GM21619 (cell line): Measurements from ENCODE around the gene ABCA6.
"Not testable (repeated sequence)": the region's sequence is repeated elsewhere in the genome, so short reads cannot be mapped to it uniquely, and the experiment has no call there.

Experiments
- ATAC-seq: cut with Tn5 transposase; IDR thresholded peaks from one replicate; pipeline ENCODE4 v1.9.1; 2021; ENCODE audit not compliant: unreplicated experiment

ABCA6 gene

DNA sequence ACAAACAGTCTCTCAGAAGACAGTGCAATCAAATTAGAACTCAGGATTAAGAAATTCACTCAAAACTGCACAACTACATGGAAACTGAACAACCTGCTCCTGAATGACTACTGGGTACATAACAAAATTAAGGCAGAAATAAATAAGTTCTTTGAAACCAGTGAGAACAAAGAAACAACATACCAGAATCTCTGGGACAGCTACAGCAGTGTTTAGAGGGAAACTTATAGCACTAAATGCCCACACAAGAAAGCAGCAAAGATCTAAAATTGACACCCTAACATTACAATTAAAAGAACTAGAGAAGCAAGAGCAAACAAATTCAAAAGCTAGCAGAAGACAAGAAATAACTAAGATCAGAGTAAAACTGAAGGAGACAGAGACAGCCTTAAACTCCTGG, 68.3 kb downstream of the ABCA6 start:
- not testable (repeated sequence) for ATAC-seq

DNA sequence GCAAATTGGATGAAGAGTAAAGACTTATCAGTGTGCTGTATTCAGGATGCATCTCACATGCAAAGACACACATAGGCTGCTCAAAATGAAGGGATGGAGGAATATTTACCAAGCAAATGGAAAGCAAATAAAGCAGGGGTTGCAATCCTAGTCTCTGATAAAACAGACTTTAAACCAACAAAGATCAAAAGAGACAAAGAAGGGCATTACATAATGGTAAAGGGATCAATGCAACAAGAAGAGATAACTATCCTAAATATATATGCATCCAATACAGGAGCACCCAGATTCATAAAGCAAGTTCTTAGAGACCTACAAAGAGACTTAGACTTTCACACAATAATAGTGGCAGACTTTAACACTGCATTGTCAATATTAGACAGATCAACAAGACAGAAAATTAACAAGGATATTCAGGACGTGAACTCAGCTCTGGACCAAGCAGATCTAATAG, 68.9 kb downstream of the ABCA6 start:
- not testable (repeated sequence) for ATAC-seq

DNA sequence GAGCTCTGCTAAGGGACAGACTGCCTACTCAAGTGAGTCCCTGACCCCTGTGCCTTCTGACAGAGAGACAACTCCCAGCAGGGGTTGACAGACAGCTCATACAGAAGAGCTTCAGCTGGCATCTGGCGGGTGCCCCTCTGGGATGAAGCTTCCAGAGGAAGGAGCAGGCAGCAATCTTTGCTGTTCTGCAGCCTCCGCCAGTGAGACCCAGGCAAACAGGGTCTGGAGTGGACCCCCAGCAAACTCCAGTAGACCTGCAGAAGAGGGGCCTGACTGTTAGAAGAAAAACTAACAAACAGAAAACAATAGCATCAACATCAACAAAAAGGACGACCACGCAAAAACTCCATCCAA, 70.5 kb downstream of the ABCA6 start:
- ATAC-seq, result not testable (repeated sequence)

DNA sequence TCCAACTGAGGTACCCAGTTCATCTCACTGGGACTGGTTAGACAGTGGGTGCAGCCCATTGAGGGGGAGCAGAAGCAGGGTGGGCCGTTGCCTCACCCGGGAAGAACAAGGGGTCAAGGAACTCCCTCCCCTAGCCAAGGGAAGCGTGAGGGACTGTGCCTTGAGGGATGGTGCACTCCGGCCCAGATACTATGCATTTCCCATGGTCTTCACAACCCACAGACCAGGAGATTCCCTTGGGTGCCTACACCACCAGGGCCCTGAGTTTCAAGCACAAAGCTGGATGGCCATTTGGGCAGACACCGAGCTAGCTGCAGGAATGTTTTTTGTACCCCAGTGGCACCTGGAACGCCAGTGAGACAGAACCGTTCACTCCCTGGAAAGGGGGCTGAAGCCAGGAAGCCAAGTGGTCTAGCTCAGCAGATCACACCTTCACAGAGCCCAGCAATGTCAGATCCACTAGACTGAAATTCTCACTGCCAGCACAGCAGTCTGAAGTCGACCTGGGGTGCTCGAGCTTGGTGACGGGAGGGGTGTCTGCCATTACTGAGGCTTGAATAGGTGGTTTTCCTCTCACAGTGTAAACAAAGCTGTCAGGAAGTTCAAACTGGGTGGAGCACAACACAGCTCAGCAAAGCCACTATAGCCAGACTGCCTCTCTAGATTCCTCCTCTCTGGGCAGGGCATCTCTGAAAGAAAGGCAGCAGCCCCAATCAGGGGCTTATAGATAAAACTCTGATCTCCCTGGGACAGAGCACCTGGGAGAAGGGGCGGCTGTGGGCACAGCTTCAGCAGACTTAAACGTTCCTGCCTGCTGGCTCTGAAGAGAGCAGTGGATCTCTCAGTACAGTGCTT, 71.1 kb downstream of the ABCA6 start:
- ATAC-seq, result not testable (repeated sequence)

DNA sequence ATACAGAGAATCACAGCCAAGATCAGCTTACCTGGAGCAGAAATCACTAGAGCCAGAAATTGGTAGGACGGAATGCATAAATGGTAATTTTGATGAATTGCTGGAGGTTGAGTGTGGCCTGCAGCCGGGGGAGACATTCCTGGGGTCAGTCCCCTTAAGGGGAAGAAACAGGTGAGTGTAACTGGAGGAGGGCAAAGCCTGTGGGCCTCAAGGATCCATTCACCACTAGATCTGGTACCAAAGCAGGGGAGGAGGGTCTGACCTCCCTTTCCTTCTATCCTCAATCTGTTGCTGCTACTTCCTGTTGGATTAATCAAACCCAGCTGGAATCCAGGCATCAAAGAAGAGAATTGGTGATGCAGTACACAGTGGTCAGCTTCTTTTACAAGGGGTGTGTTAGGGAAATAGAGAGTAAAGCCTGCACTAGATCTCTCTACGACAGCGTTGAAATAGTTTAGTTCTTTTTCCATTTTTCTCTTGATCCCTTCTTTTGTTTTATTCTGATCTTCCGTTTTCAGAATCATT, 72.4 kb downstream of the ABCA6 start:
- ATAC-seq, result no peak

DNA sequence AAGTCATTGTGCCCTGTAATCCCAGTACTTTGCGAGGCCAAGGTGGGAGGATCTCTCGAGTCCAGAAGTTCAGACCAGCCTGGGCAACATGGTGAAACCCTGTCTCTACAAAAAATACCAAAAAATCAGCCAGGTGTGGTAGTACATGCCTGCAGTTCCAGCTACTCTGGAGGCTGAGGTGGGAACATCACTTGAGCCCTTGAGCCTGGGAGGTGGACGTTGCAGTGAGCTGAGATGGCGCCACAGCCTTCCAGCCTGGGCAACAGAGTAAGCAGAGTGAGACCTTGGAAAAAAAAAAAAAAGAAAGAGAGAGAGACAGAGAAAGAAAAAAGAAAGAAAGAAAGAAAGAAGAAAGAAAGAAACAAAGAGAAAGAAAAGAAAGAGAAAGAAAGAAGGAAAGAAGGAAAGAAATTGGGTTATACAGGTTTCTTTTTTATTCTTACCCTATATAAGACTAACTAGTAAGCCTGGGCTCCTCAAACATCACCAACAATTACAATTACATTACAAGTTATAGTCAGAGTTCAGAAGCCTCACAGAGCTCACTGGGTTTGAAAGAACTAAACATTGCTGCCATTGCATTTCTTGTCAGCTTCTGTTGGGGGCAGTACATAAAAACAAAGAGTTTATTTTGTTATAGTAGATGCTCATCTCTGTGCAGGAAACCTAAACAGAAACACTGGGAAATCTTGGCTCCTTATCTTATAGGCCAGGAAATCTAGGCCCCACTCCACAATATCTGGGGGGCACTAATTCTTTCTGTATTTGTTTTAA, 74.2 kb downstream of the ABCA6 start:
- ATAC-seq, result no peak

DNA sequence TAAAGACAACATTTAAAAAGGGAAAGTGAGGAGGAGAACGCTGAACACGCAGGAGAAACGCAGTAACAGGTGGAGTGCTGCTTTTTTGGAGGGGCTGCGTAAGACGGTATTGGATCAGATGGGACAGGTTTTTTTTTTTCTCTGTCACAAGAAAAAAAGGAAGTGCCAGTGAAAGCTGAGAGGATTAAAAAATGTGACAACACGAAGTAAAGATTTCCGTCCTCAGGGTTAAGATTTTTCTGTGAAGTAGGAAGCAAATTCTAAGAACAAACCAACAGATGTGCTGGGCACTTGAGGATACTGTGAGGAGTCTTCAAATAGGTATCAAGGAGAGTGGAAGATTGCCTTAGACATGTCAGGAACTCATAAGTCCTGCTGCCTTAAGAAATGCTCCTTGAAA, 75.2 kb downstream of the ABCA6 start:
- no peak for ATAC-seq

DNA sequence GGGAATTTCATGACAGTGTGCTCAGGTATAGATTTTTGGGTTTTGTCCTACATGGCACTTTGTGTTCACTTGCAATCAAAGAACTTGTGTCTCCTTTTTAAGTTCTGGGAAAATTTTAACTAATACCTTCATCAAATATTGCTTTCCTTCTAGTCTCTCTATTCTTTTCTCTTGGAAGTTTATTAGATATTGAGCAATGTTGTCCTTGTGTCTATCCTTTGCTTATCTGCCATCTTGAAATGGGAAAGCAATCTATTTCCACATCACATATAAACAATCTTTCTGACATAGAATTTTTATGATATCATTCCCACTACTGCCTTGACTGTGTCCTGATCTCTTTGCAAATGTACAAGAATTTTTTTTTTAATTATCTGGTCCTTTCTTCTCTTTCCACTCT, 76.6 kb downstream of the ABCA6 start:
- no peak for ATAC-seq

DNA sequence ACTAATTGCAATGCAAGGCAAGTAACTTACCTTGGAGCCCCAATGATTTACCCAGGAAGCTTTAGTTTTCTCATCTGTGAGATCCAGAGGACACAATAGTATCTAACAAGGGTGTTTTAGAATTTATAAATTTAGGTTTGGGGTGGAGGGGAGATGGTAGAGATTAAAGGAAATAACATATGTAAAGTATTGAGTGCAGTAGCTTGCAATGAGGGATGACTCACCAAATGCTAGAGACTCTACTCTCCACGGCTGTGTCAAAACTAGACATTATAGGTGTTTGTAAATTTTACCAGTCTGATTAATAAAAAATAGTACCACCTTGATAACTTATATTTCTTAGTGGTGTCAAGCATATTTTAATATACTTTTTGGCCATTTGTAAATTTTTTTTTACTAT, 77.2 kb downstream of the ABCA6 start:
- ATAC-seq, result no peak

DNA sequence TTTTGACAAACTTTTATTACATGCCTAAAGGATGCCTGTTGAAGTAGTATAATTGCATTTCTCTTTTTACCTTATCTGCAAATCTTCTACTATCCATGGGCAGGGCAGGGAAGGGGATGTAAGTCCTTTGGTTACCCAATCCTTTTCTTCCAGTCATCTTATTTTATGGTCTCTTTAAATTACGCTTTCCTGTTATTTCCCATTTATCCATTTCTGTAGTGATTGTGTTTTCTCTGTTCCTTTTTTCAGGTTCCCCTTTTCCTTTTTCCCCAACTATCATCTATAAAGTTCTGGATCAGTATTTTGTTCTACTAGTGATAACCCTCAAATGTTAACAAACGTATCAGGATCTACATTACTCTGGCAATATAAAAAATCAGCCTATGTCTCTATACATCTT, 77.7 kb downstream of the ABCA6 start:
- ATAC-seq, result no peak

DNA sequence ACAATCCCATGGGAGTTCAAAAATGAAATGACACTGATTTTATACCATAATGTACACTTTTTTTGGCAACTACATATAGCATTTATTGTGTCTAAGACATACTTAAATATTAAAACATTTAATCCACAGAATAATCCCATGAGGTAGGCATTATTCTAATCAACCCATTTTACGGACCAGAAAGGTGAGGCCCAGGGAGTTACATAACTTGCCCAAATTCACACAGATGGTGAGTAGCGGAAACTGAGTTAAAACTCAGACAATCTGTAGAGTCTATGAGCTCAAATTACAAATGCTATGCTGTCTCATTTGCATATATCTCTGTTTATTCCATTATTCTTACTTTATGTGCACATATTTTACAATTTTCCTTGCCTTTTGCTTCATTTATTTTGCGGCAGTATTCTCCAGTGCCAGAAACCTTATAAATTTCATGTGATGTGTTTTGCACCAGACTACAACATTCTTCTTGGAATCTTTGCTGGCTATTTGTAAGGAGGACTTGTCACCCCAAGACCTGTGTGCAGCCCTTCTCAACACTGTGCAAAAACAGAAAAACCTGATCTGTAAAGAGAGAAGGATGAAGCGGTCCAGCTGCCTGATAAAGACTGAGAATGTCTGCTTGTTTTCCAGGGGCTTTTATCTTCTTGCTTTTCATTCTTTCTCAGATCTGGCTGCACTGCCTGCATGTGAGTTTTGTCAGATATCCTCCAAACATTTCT, 78.7 kb downstream of the ABCA6 start:
- ATAC-seq, result no peak

DNA sequence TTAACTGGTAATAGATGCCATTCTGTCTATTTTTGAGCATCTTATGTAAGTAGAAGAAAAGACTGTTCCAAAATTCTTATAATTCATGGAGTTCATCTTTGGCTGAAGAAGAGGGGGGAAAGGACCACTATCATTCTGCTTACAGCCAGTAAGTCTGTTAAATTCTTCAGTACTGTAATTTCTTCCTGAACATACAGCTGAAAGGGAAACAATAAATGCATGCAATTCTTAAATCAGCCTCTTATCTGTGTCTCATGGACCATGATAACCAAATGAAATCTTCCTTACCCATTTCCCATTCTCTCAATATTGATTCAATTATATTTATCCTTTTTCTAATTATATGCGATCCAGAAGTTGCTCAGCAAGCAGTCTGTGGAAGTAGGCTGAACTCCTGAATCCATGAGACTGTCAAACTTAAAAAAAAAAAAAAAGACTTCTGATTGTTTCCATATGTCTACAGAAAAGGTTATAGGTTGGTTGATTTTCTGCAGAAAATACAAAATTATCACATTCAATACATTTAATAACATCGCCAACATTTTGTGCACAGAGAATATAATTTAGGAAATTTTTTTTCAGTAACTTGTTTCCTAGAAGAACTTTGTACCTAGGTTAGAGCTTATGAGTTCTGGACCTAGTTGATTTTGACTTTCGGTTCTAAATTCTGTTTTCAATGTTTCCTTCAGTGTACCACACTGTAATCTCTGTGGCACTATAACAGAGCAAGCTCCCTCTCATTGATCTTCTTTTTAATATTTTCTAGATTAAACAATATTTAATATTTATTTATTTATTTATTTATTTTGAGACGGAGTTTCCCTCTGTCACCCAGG, 79.8 kb downstream of the ABCA6 start:
- no peak for ATAC-seq

DNA sequence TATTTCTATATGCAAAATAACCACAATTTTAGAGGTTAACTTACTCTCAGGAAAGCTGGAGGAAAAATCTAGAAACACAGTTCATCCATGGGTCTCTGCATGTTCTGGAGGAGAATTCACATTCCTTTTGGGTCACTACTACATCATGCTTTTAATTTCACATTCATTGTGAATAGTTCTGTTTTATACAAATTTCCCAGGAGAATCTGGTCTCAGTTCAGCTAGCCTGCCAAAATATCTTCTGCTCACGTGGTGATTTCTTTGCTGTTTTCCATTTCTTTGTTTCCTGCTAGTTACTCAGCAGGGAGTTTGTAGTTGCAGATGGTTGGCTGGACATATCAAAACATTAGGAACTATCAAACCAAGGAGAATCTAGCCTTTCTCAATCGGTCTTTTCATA, 80.9 kb downstream of the ABCA6 start, which contains the start of gene ABCA9:
Gene ABCA9 (minus strand): TSS at position 106 of the 400 bp plus-strand sequence. CDS start 9,801 bp downstream, outside the sequence.
- no peak for ATAC-seq

DNA sequence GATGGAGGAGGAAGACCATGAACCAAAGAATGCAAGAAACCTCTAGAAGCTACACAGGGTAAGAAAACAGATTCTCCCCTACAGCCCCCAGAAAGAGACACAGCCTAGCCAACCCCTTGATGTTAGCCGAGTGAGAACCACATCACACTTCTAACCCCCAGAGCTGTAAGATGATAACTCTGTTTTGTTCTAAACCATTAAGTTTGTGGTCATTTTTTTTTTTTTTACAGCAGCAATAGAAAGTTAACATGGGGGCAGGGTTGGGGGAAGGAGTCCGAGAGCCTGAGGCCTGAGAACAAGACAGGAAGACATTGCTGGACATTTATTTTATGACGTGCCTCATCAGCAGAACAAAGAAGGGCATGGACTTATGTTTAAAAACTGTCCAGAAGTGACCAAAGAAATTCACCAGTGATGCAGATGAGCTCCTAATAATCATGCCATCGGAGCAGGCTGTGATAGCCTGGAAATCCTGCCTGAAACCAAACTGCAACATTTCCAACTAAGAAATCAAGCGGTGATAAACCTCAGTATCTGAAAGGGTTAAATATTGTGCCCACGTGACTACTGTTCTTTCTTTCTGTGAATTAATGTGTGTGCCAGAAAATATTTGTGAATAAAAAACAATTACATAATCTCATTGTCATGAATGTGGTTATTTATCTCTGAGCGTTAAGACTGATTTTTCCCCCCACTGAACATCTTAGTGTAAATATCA, 82.1 kb downstream of the ABCA6 start:
- no peak for ATAC-seq

DNA sequence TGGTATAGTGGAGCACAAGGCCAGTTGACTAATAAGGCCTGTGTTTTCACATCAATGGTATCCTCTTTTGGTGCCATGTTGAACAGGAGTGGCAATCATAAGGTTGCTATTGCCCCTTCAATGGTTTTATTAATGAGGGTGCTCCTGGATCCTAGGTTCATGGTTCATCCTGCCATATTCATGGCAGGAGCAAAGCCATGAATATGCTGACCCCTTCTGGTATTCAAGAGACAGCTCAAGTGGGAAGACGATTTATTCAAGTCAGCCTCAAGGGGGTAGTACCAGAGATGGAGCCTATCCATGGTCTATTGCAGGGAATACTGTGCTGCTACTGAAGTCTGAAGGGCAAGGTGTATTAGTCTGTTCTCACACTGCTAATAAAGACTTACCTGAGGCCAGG, 83.5 kb downstream of the ABCA6 start:
- no peak for ATAC-seq

DNA sequence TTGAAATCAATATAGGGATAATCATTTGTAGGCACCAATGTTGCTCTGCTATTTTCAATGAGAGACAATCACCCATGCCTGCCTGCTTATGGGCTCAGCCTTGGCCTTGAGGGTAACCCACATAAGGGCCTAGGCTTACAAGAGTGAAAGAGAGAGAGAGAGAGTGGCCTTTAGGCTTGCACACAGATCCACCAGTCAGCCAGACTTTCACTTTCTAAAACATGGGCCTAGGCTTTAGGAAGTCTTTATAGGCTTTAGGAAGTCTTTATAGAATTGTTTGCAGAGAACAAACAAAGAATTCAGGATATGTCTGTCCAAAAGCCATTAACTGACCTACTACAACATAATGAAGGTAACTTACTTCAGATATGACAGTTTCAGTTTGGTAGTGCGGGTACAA, 84.4 kb downstream of the ABCA6 start:
- no peak for ATAC-seq

DNA sequence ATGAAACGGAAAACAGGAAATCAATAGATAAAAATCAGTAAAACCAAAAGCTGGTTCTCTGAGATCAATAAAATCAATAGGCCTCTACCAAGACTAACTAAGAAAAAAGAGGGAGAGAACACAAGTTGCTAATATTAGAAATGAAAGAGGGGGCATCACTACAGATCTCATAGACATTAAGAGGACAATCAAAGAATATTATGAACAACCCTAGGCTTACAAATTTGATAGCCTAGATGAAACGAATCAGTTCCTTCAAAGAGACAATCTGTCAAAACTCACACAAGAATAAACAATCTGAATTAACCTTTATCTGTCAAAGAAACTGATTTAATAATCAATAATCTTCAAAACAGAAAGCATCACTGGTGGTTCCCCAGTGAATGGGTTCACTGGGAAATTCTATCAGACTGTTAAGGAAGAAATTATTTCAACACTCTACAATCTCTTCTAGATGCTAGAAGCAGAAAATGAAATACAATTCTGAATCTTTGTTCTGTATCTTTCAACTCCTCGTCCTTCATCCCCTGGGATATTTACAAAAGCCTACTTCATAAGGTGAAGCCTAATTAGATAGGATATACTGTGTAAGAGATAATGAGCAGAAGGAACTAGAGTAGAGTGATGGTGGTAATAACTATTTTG, 85.4 kb downstream of the ABCA6 start:
- ATAC-seq, result no peak

DNA sequence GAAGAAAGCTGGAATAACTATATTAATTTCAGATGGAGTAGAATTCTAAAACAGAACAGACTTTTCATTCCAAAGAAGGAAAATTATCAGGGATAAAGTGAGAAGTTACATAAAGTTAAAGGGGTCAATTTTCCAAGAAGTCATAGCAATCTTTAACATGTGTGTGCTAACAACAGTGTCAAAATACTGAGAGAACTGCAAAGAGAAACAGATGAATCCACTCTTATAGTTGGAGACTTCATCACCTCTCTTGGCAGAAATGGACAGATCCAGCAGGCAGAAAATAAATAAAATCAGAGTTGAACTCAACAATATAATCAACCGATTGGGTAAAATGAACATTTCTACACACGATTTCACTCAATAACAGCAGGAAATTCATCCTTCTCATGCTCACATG, 86.4 kb downstream of the ABCA6 start:
- no peak for ATAC-seq
